Measurements from ENCODE around the gene RBM43.

Gene RBM43

DNA sequence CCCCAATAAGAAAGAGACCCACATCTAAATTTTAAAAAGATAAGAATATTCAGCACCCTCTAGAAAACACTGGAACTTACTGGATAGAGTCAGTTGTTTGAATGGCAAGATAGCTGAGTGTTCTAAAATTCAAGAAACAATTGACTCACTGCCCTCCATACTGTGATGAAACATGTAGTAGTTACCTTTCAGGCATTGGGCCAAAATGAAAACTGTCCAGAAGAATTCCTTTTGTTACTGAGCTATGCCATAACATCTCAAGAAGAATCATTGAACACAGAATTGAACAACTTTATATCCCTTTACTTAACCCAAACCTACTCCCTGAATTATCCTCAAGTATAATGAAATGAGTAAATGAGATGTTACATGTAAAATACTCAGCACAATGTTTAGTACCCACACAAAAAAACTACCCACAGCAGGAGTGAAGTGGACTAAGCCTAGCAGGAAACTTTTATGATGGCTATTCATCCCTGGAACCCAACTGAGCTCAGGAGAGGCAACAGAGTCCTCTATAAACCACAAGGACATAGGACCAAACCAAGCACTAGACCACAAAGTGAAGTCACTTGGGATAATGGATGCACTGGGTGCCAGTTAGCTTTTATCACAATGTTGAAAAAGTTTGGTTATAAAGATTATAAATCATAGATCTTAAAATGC, 32.7 kb downstream of the RBM43 start:
- Histone ChIP-seq H3K36me3 (ENCODE audit: control insufficient read depth, insufficient read depth, low read length) (no peaks in the 10 kb centered on the region), H3K27ac (ENCODE audit: low read depth, low read length, severe bottlenecking) (no peak overlapping the region), H3K4me3 (ENCODE audit: extremely low read depth, insufficient read depth, low read length, poor library complexity, severe bottlenecking) (no peak overlapping the region), H3K4me1 (ENCODE audit: control insufficient read depth, insufficient read depth, low read length, poor library complexity, severe bottlenecking) (no peaks in the 10 kb centered on the region), H3K9me3 (ENCODE audit: control insufficient read depth, low read length) (no peaks in the 10 kb centered on the region)

GRCh38 chr2:151217343-151217742, 44.3 kb downstream of the RBM43 start:
- no peak overlapping the region for H3K4me3 ChIP-seq (ENCODE audit: extremely low read depth, insufficient read depth, low read length, poor library complexity, severe bottlenecking)
- 100% methylated on average over 2 of the region's 3 CpGs; no CpG with 5 or more reads in 1 of the 2 experiments for WGBS, 2 experiments (ENCODE audit: insufficient coverage in 2 of 2)
- H3K27ac ChIP-seq (ENCODE audit: low read depth, low read length, severe bottlenecking), result no peak overlapping the region
- no peaks in the 10 kb centered on the region for H3K9me3 ChIP-seq (ENCODE audit: control insufficient read depth, low read length)
- H3K36me3 ChIP-seq (ENCODE audit: control insufficient read depth, insufficient read depth, low read length), result no peaks in the 10 kb centered on the region
- H3K4me1 ChIP-seq (ENCODE audit: control insufficient read depth, insufficient read depth, low read length, poor library complexity, severe bottlenecking), result no peaks in the 10 kb centered on the region

DNA sequence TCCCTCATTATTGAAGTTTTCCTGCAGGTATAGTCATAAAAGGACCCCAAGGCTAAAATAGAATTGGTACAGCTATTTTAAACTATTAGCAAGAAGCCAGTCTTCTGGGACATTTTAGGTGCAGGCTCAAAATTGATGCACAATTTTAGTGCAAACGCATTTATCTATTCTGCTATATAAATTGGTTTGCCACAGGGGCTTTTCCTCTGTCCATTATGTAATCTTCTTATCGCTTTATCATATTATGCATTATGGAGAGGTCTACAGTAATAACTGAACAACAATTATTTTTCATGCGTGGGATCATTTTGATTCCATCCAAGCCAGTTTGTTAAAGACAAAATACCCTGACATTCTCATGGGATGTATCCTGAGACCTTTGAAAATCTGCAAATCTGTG, 54.6 kb downstream of the RBM43 start:
- no peak overlapping the region for H3K27ac ChIP-seq (ENCODE audit: low read depth, low read length, severe bottlenecking)
- no peaks in the 10 kb centered on the region for H3K36me3 ChIP-seq (ENCODE audit: control insufficient read depth, insufficient read depth, low read length)
- 100% methylated on average over 2 of the region's 3 CpGs; no CpG with 5 or more reads in 1 of the 2 experiments for WGBS, 2 experiments (ENCODE audit: insufficient coverage in 2 of 2)
- H3K4me3 ChIP-seq (ENCODE audit: extremely low read depth, insufficient read depth, low read length, poor library complexity, severe bottlenecking), result no peak overlapping the region
- H3K9me3 ChIP-seq (ENCODE audit: control insufficient read depth, low read length), result no peaks in the 10 kb centered on the region
- H3K4me1 ChIP-seq (ENCODE audit: control insufficient read depth, insufficient read depth, low read length, poor library complexity, severe bottlenecking), result no peaks in the 10 kb centered on the region

DNA sequence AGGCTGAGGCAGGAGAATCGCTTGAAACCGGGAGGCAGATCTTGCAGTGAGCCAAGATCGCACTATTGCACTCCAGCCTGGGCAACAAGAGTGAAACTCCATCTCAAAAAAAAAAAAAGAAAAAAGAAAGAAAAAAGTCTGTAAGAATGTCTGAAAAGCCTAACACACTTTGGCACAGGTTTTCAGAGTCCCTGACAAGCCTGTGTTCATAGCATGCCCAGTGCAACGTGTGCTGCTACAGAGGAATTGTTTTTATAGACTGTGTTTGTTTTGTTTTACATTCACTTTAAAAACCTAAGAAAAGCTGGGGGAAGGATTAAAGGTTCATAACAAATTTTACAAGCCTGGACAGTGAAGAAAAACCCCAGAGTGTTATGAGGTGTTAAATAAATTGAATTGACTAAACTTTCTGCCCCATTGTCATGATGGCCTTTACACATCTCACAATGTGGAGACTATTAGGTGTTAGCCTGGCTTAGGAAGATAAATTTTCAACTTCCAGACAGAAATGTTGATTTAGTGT, 55.2 kb downstream of the RBM43 start:
- no peak overlapping the region for H3K27ac ChIP-seq (ENCODE audit: low read depth, low read length, severe bottlenecking)
- no peaks in the 10 kb centered on the region for H3K9me3 ChIP-seq (ENCODE audit: control insufficient read depth, low read length)
- WGBS, 2 experiments (ENCODE audit: insufficient coverage in 2 of 2), result 94% methylated on average over 2 of the region's 4 CpGs; no CpG with 5 or more reads in 1 of the 2 experiments

GRCh38 chr2:151205571-151205970, 56.1 kb downstream of the RBM43 start:
- no peak overlapping the region for H3K4me3 ChIP-seq (ENCODE audit: extremely low read depth, insufficient read depth, low read length, poor library complexity, severe bottlenecking)
- no peaks in the 10 kb centered on the region for H3K36me3 ChIP-seq (ENCODE audit: control insufficient read depth, insufficient read depth, low read length)
- no peaks in the 10 kb centered on the region for H3K9me3 ChIP-seq (ENCODE audit: control insufficient read depth, low read length)
- no peaks in the 10 kb centered on the region for H3K4me1 ChIP-seq (ENCODE audit: control insufficient read depth, insufficient read depth, low read length, poor library complexity, severe bottlenecking)
- WGBS, 2 experiments (ENCODE audit: insufficient coverage in 2 of 2), result no CpG with 5 or more reads among the region's 3 CpGs
- H3K27ac ChIP-seq (ENCODE audit: low read depth, low read length, severe bottlenecking), result no peak overlapping the region

More for the DNA sequence above, 55.2 kb downstream of the RBM43 start:
- H3K4me3 ChIP-seq (ENCODE audit: extremely low read depth, insufficient read depth, low read length, poor library complexity, severe bottlenecking), result no peak overlapping the region
- H3K36me3 ChIP-seq (ENCODE audit: control insufficient read depth, insufficient read depth, low read length), result no peaks in the 10 kb centered on the region
- H3K4me1 ChIP-seq (ENCODE audit: control insufficient read depth, insufficient read depth, low read length, poor library complexity, severe bottlenecking), result no peaks in the 10 kb centered on the region

DNA sequence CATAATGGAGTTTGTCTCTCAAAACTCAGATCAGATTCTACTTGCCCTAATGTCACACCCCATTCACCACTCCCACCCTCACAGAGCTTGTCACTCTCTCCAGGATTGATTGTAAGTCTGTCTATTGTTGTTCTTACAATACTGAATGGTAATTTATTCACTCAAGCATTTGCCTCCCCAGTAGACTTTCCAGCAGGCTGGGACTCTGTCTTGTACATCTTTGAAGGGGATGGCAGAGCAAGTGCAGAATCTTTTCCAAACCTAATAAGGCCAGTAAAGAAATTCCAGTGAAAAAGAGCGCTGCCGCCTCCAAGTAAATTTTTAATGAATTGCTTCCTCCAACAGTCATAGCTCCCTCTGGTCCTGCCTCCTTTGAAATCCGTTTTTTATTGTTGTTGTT, 56.9 kb downstream of the RBM43 start:
- no peak overlapping the region for H3K4me3 ChIP-seq (ENCODE audit: extremely low read depth, insufficient read depth, low read length, poor library complexity, severe bottlenecking)
- no peaks in the 10 kb centered on the region for H3K4me1 ChIP-seq (ENCODE audit: control insufficient read depth, insufficient read depth, low read length, poor library complexity, severe bottlenecking)
- 88% methylated on average over 2 of the region's 3 CpGs; no CpG with 5 or more reads in 1 of the 2 experiments for WGBS, 2 experiments (ENCODE audit: insufficient coverage in 2 of 2)
- no peak overlapping the region for H3K27ac ChIP-seq (ENCODE audit: low read depth, low read length, severe bottlenecking)
- no peaks in the 10 kb centered on the region for H3K9me3 ChIP-seq (ENCODE audit: control insufficient read depth, low read length)
- no peaks in the 10 kb centered on the region for H3K36me3 ChIP-seq (ENCODE audit: control insufficient read depth, insufficient read depth, low read length)

DNA sequence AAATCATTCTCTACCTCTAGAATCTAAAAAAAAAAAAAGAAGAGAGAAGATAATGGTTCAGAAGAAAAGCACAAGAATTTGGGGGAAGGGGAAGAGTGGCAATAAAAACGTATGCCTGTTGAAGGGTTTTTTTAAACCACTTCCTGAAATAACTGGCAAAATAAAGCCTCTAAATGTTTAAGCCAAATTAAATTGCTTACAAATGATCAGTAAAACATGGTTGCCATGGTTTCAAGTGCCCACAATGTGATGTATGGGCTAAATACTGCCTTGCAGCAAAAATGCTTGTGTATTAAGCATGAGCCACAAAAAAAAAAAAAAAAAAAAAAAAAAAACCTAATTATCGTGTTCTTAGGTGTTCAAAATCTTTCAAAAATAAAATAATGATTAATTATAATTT, 60.8 kb downstream of the RBM43 start:
- no peak overlapping the region for H3K27ac ChIP-seq (ENCODE audit: low read depth, low read length, severe bottlenecking)
- WGBS, 2 experiments (ENCODE audit: insufficient coverage in 2 of 2), result 70% methylated on average over 1 of the region's 2 CpGs; no CpG with 5 or more reads in 1 of the 2 experiments
- no peaks in the 10 kb centered on the region for H3K36me3 ChIP-seq (ENCODE audit: control insufficient read depth, insufficient read depth, low read length)
- peaks cover 6% of the 10 kb centered on the region for H3K9me3 ChIP-seq (ENCODE audit: control insufficient read depth, low read length)
- H3K4me1 ChIP-seq (ENCODE audit: control insufficient read depth, insufficient read depth, low read length, poor library complexity, severe bottlenecking), result no peaks in the 10 kb centered on the region
- H3K4me3 ChIP-seq (ENCODE audit: extremely low read depth, insufficient read depth, low read length, poor library complexity, severe bottlenecking), result no peak overlapping the region

GRCh38 chr2:151200277-151200676, 61.4 kb downstream of the RBM43 start:
- Histone ChIP-seq H3K27ac (ENCODE audit: low read depth, low read length, severe bottlenecking) (no peak overlapping the region), H3K36me3 (ENCODE audit: control insufficient read depth, insufficient read depth, low read length) (no peaks in the 10 kb centered on the region), H3K4me1 (ENCODE audit: control insufficient read depth, insufficient read depth, low read length, poor library complexity, severe bottlenecking) (no peaks in the 10 kb centered on the region), H3K4me3 (ENCODE audit: extremely low read depth, insufficient read depth, low read length, poor library complexity, severe bottlenecking) (no peak overlapping the region), H3K9me3 (ENCODE audit: control insufficient read depth, low read length) (peaks cover 6% of the 10 kb centered on the region)
- 94 to 100% methylated on average over 2 to 3 of the region's 5 CpGs for WGBS, 2 experiments (ENCODE audit: insufficient coverage in 2 of 2)

DNA sequence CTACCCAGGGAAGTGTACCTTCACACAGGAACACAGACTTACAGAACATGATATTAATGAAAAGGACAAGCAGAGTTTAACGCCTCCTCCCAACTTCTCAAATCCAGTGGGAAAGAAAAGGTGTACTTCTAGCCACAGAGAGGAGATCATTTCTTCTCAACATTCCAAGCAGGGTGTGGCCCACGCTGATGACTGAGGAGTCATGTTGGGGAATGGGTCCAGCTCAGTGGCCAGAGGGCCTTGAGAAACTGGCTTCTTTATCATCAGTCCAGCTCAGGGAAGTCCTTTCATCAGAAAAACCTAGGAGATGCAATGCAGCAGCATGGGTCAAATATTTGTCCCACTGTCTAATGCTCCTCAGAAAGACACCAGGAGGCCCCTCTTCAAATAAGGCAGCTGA, 63.0 kb downstream of the RBM43 start:
- peaks cover 6% of the 10 kb centered on the region for H3K9me3 ChIP-seq (ENCODE audit: control insufficient read depth, low read length)

More for the DNA sequence above, 63.0 kb downstream of the RBM43 start:
- 94% methylated on average over 2 of the region's 2 CpGs; no CpG with 5 or more reads in 1 of the 2 experiments for WGBS, 2 experiments (ENCODE audit: insufficient coverage in 2 of 2)
- Histone ChIP-seq H3K4me1 (ENCODE audit: control insufficient read depth, insufficient read depth, low read length, poor library complexity, severe bottlenecking) (no peaks in the 10 kb centered on the region), H3K4me3 (ENCODE audit: extremely low read depth, insufficient read depth, low read length, poor library complexity, severe bottlenecking) (no peak overlapping the region), H3K27ac (ENCODE audit: low read depth, low read length, severe bottlenecking) (no peak overlapping the region), H3K36me3 (ENCODE audit: control insufficient read depth, insufficient read depth, low read length) (no peaks in the 10 kb centered on the region)

Measured in mesodermal cell (in vitro differentiated cells).